ENCODE measurements around the gene FAM53C. TPM values are rescaled to one million over a fixed set of nuclear protein-coding genes. Genes with fewer than 3 reads are reported as not detected.
A peak's percentile ranks its signal among the peaks of the same experiment; 100 is the strongest.

FAM53C gene
- total RNA-seq, 4 donors from 2014 or later = 26.3 to 30.5 (median 29.8) TPM

- Histone ChIP-seq H3K9me3 (no peaks in the 10 kb centered on the region), H3K27ac (peak overlapping the region; percentile 39 to 75 (median 71)), H3K4me1 (peaks cover 0 to 22% (median 3%) of the 10 kb centered on the region in 3 donors), H3K4me3 (no peak overlapping the region), H3K36me3 (peaks cover 0 to 91% of the 10 kb centered on the region in 2 donors), H3K27me3 (no peaks in the 10 kb centered on the region)
- 82% methylated on average over 3 of the region's 9 CpGs; no CpG with 5 or more reads in 1 of the 2 donors for WGBS, 2 donors (ENCODE audit: low coverage in 1 of 2)
- peak; percentile 70 for ATAC-seq
- TF ChIP-seq POLR2AphosphoS5 (IDR thresholded peaks at IDR 0.05) (peak; percentile 9), EP300 (IDR thresholded peaks at IDR 0.05) (no peak)
Observed at GRCh38 chr5:138391859-138392386, 53.9 kb downstream of the FAM53C start.

Other genes starting within 250 kb of the FAM53C start
- gene NME5, start 198.8 kb upstream of the FAM53C start, total RNA-seq = 10 to 100 TPM in 1 of 4 donors, 1 to 10 TPM in 3; 1.2 to 10.6 (median 2.8) TPM
- 10 to 100 TPM; 33.7 to 50.9 (median 38.9) TPM for gene BRD8, start 159.6 kb upstream of the FAM53C start, total RNA-seq
- 1 to 10 TPM in 1 of 4 donors, under 1 TPM in 1, not detected in 2; 0.12 to 2.0 TPM for gene KIF20A, start 159.2 kb upstream of the FAM53C start, total RNA-seq
- 10 to 100 TPM; 19.3 to 22.3 (median 19.8) TPM for gene CDC23, start 124.9 kb upstream of the FAM53C start, total RNA-seq
- 1 to 10 TPM in 3 of 4 donors, under 1 TPM in 1; 0.40 to 6.4 (median 1.7) TPM for gene GFRA3, start 63.6 kb upstream of the FAM53C start, total RNA-seq
- gene CDC25C, start 6.5 kb upstream of the FAM53C start, total RNA-seq = under 1 TPM in 1 of 4 donors, not detected in 3; 0.45 TPM
- 10 to 100 TPM; 63.4 to 94.0 (median 77.8) TPM for gene KDM3B, start 14.4 kb downstream of the FAM53C start, total RNA-seq
- 10 to 100 TPM; 16.7 to 45.8 (median 26.3) TPM for gene REEP2, start 100.8 kb downstream of the FAM53C start, total RNA-seq
- 10 to 100 TPM; 12.0 to 37.3 (median 15.6) TPM for gene EGR1, start 127.2 kb downstream of the FAM53C start, total RNA-seq
- gene ETF1, start 205.0 kb downstream of the FAM53C start, total RNA-seq = 100 to 1,000 TPM; 108 to 163 (median 127) TPM
- 100 to 1,000 TPM; 201 to 367 (median 267) TPM for gene HSPA9, start 237.1 kb downstream of the FAM53C start, total RNA-seq

Measured in gastroesophageal sphincter (tissue), 4 donors.